DND-41 (cell line): ENCODE results near the gene RGS12.

Experiments used
- EZH2 ChIP-seq: IDR thresholded peaks from 3 replicates; pipeline ENCODE4 v1.6.1; 2012; ENCODE audit warnings: borderline replicate concordance, low read depth, mild to moderate bottlenecking, moderate library complexity, low read length, inconsistent platforms; ENCODE audit not compliant: severe bottlenecking
- TF ChIP-seq, protein P1 (sequence below): IDR thresholded peaks from 2 replicates; pipeline ENCODE4 v1.5.1; 2012; ENCODE audit warnings: borderline replicate concordance, low read length, moderate library complexity, mild to moderate bottlenecking; ENCODE audit not compliant: poor library complexity, severe bottlenecking; ENCODE audit errors: extremely low read depth

GRCh38 chr4:3269105-3269927 lies 23.5 kb upstream of the RGS12 start:
- TF ChIP-seq, protein P1, sequence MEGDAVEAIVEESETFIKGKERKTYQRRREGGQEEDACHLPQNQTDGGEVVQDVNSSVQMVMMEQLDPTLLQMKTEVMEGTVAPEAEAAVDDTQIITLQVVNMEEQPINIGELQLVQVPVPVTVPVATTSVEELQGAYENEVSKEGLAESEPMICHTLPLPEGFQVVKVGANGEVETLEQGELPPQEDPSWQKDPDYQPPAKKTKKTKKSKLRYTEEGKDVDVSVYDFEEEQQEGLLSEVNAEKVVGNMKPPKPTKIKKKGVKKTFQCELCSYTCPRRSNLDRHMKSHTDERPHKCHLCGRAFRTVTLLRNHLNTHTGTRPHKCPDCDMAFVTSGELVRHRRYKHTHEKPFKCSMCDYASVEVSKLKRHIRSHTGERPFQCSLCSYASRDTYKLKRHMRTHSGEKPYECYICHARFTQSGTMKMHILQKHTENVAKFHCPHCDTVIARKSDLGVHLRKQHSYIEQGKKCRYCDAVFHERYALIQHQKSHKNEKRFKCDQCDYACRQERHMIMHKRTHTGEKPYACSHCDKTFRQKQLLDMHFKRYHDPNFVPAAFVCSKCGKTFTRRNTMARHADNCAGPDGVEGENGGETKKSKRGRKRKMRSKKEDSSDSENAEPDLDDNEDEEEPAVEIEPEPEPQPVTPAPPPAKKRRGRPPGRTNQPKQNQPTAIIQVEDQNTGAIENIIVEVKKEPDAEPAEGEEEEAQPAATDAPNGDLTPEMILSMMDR, result no peak
- TF ChIP-seq EZH2, result no peak
